ENCODE data around the gene DOLPP1. TPM values are rescaled to one million over a fixed set of nuclear protein-coding genes. Genes with fewer than 3 reads are reported as not detected.

Gene DOLPP1
- total RNA-seq, 1 experiment from 2014 or later = 32.7 TPM

GRCh38 chr9:129059796-129060785 lies 20.8 kb upstream of the DOLPP1 start (continued):
- no peak for TF ChIP-seq IRF2 (CRISPR knock-in tag; IDR thresholded peaks at IDR 0.05; ENCODE audit: borderline replicate concordance, low read depth)
- no peak for TF ChIP-seq JAZF1 (CRISPR knock-in tag; IDR thresholded peaks at IDR 0.05)
- TF ChIP-seq ZNF512 (CRISPR knock-in tag; IDR thresholded peaks at IDR 0.05; ENCODE audit: borderline replicate concordance) = no peak
- no peak for TF ChIP-seq SP1 (CRISPR knock-in tag; conservative IDR thresholded peaks at IDR 0.05)
- no peak for TF ChIP-seq TP53 (CRISPR knock-in tag; IDR thresholded peaks at IDR 0.05)

GRCh38 chr9:129060991-129061390 lies 19.9 kb upstream of the DOLPP1 start:
- Mint-ChIP-seq H3K36me3 (peaks cover 20% of the 10 kb centered on the region), H3K9me3 (no peaks in the 10 kb centered on the region), H3K27me3 (ENCODE audit: low read depth) (no peaks in the 10 kb centered on the region), H3K4me3 (no peak overlapping the region), H3K27ac (no peak overlapping the region), H3K4me1 (no peaks in the 10 kb centered on the region)
- ChIA-PET CTCF (no interaction called here), POLR2A (no interaction called here)
- DNase-seq (ENCODE audit: low spot score) (no peak), ATAC-seq (no peak)
- no peak for TF ChIP-seq FOXK1 (CRISPR knock-in tag; IDR thresholded peaks at IDR 0.05)
- no peak for TF ChIP-seq NR2C2 (CRISPR knock-in tag; IDR thresholded peaks at IDR 0.05)
- no peak for TF ChIP-seq ZSCAN18 (CRISPR knock-in tag; IDR thresholded peaks at IDR 0.05)
- TF ChIP-seq FOXJ3 (CRISPR knock-in tag; IDR thresholded peaks at IDR 0.05; ENCODE audit: borderline replicate concordance) = no peak
- no peak for TF ChIP-seq CREB1 (CRISPR knock-in tag; IDR thresholded peaks at IDR 0.05)
- no peak for TF ChIP-seq ZNF512 (CRISPR knock-in tag; IDR thresholded peaks at IDR 0.05; ENCODE audit: borderline replicate concordance)
- TF ChIP-seq JAZF1 (CRISPR knock-in tag; IDR thresholded peaks at IDR 0.05) = no peak
- TF ChIP-seq ZNF138 (CRISPR knock-in tag; conservative IDR thresholded peaks at IDR 0.05) = no peak
- no peak for TF ChIP-seq GRHL2 (CRISPR knock-in tag; IDR thresholded peaks at IDR 0.05; ENCODE audit: insufficient replicate concordance, severe bottlenecking)

GRCh38 chr9:129063061-129063460 lies 17.9 kb upstream of the DOLPP1 start:
- Mint-ChIP-seq H3K9me3 (no peaks in the 10 kb centered on the region), H3K27me3 (ENCODE audit: low read depth) (no peaks in the 10 kb centered on the region), H3K4me1 (no peaks in the 10 kb centered on the region), H3K4me3 (no peak overlapping the region), H3K27ac (no peak overlapping the region), H3K36me3 (peaks cover 23% of the 10 kb centered on the region)
- TF ChIP-seq TEAD4 (CRISPR knock-in tag; IDR thresholded peaks at IDR 0.05) = no peak
- ChIA-PET POLR2A (no interaction called here), CTCF (no interaction called here)
- no peak for ATAC-seq
- DNase-seq (ENCODE audit: low spot score) = no peak

GRCh38 chr9:129064499-129064908 lies 16.4 kb upstream of the DOLPP1 start:
- no peaks in the 10 kb centered on the region for H3K9me3 Mint-ChIP-seq
- DNase-seq (ENCODE audit: low spot score) = no peak
- POLR2A ChIA-PET = no interaction called here
- H3K36me3 Mint-ChIP-seq = peaks cover 31% of the 10 kb centered on the region
- ATAC-seq = no peak
- no peak overlapping the region for H3K27ac Mint-ChIP-seq
- H3K27me3 Mint-ChIP-seq (ENCODE audit: low read depth) = no peaks in the 10 kb centered on the region
- no peak overlapping the region for H3K4me3 Mint-ChIP-seq
- H3K4me1 Mint-ChIP-seq = no peaks in the 10 kb centered on the region
- CTCF ChIA-PET = no interaction called here
- no peak for TF ChIP-seq FOXP1 (CRISPR knock-in tag; IDR thresholded peaks at IDR 0.05; ENCODE audit: borderline replicate concordance)
- no peak for TF ChIP-seq GRHL2 (CRISPR knock-in tag; IDR thresholded peaks at IDR 0.05; ENCODE audit: insufficient replicate concordance, severe bottlenecking)
- TF ChIP-seq ZNF317 (CRISPR knock-in tag; IDR thresholded peaks at IDR 0.05; ENCODE audit: borderline replicate concordance, low read depth) = no peak
- no peak for TF ChIP-seq ELF4 (CRISPR knock-in tag; IDR thresholded peaks at IDR 0.05; ENCODE audit: low read depth)
- no peak for TF ChIP-seq AFF4 (CRISPR knock-in tag; IDR thresholded peaks at IDR 0.05; ENCODE audit: borderline replicate concordance)

Data from WTC11 (cell line).